ENCODE data around the gene ZNF320. TPM values are rescaled to one million over a fixed set of nuclear protein-coding genes. Genes with fewer than 3 reads are reported as not detected.
"Not testable (repeated sequence)": the region's sequence is repeated elsewhere in the genome, so short reads cannot be mapped to it uniquely, and the experiment has no call there.

The ZNF320 gene
- total and polyA plus RNA-seq, 10 of the 15 experiments (the other 5 are each of a cell fraction or from before 2014, with no cell fraction given) = 0.48 to 9.3 (median 1.3) TPM

GRCh38 chr19:52880895-52881389 lies 16.5 kb downstream of the ZNF320 start:
- no peak overlapping the region for H3K4me3 ChIP-seq
- peaks cover 28% of the 10 kb centered on the region; the same call in 2 of the 3 replicates for H3K9me3 ChIP-seq (replicated peaks; ENCODE audit: control insufficient read depth, insufficient read depth, low read length)
- in situ Hi-C loops (cut with MboI) = no loop called here
- intact Hi-C loops (cut with micrococcal nuclease; ENCODE audit: unreplicated experiment) = no loop called here
- ChIA-PET SMC1A (ENCODE audit: uncharacterized antibody, unreplicated experiment) (no interaction called here), POLR2A (no interaction called here), CTCF (no interaction called here), RAD21 (ENCODE audit: unreplicated experiment) (no interaction called here)
- no peak overlapping the region for H3K4me2 ChIP-seq (ENCODE audit: control insufficient read depth, insufficient read depth)
- no TSS peak for BruUV-seq (replicated peaks)
- ATAC-seq = no peak
- no peak overlapping the region for H3K9ac ChIP-seq (ENCODE audit: control insufficient read depth, insufficient read depth, low read length)
- H2AFZ ChIP-seq (ENCODE audit: control insufficient read depth, low read depth, low read length) = no peak overlapping the region
- no peaks in the 10 kb centered on the region for H3K4me1 ChIP-seq (ENCODE audit: control insufficient read depth, insufficient read depth, low read length)
- peak; percentile 30 for TF ChIP-seq ZNF274 (IDR thresholded peaks at IDR 0.05; ENCODE audit: insufficient read depth, insufficient read length)
- TF ChIP-seq RAD51 (IDR thresholded peaks at IDR 0.05) = no peak
- no peaks in the 10 kb centered on the region for H3K79me2 ChIP-seq (ENCODE audit: control insufficient read depth, insufficient read depth, low read length)
- 82% methylated on average over 11 of the region's 11 CpGs for WGBS (ENCODE audit: insufficient coverage, insufficient replicate concordance, low lambda C conversion rate, missing lambda C conversion rate)
- no peak for DNase-seq (ENCODE audit: low read depth, low spot score)
- peaks cover 2 to 3% of the 10 kb centered on the region in 2 experiments; a peak in 1 of 4 replicates for H3K36me3 ChIP-seq (ENCODE audit: control insufficient read depth in 2 of 2, insufficient read depth in 2 of 2, low read length in 1 of 2)
- H3K27me3 ChIP-seq (replicated peaks in 1 of 2; ENCODE audit: control insufficient read depth in 2 of 2, insufficient read depth in 2 of 2, low read length in 1 of 2) = no peaks in the 10 kb centered on the region
- H3K27ac ChIP-seq (ENCODE audit: control insufficient read depth, insufficient read depth) = no peak overlapping the region
- no peaks in the 10 kb centered on the region for H4K20me1 ChIP-seq (ENCODE audit: control insufficient read depth, insufficient read depth)
- no peak for FAIRE-seq

GRCh38 chr19:52872996-52873395 lies 24.4 kb downstream of the ZNF320 start:
- SMC1A ChIA-PET (ENCODE audit: uncharacterized antibody, unreplicated experiment); H3K79me2 ChIP-seq (ENCODE audit: control insufficient read depth, insufficient read depth, low read length); H3K9ac ChIP-seq (ENCODE audit: control insufficient read depth, insufficient read depth, low read length); H4K20me1 ChIP-seq (ENCODE audit: control insufficient read depth, insufficient read depth); H3K4me2 ChIP-seq (ENCODE audit: control insufficient read depth, insufficient read depth); H3K4me1 ChIP-seq (ENCODE audit: control insufficient read depth, insufficient read depth, low read length); intact Hi-C loops (cut with micrococcal nuclease; ENCODE audit: unreplicated experiment); H2AFZ ChIP-seq (ENCODE audit: control insufficient read depth, low read depth, low read length); DNase-seq (ENCODE audit: low read depth, low spot score); H3K9me3 ChIP-seq (replicated peaks; ENCODE audit: control insufficient read depth, insufficient read depth, low read length); BruUV-seq (replicated peaks); RAD21 ChIA-PET (ENCODE audit: unreplicated experiment); H3K36me3 ChIP-seq (ENCODE audit: control insufficient read depth in 2 of 2, insufficient read depth in 2 of 2, low read length in 1 of 2); H3K4me3 ChIP-seq; ATAC-seq; H3K27ac ChIP-seq (ENCODE audit: control insufficient read depth, insufficient read depth); CTCF ChIA-PET; FAIRE-seq; in situ Hi-C loops (cut with MboI); H3K27me3 ChIP-seq (replicated peaks in 1 of 2; ENCODE audit: control insufficient read depth in 2 of 2, insufficient read depth in 2 of 2, low read length in 1 of 2); POLR2A ChIA-PET: not testable (repeated sequence)
- WGBS (ENCODE audit: insufficient coverage, insufficient replicate concordance, low lambda C conversion rate, missing lambda C conversion rate) = 75% methylated on average over 6 of the region's 6 CpGs

All from GM12878 (cell line).